KMS-11 (cell line): Measurements from ENCODE around the gene GFAP.

Experiments
- H2AFZ ChIP-seq: fragments of 200-600 bp; sonication (generic); 2 replicates; pipeline ENCODE4 v1.6.1; 2016; ENCODE audit warnings: antibody characterized with exemption, mixed run types, low read depth
- H3K27ac ChIP-seq: fragments of 200-600 bp; sonication (generic); 2 replicates; pipeline ENCODE4 v1.6.1; 2016; ENCODE audit warnings: mild to moderate bottlenecking, mixed run types
- H3K27me3 ChIP-seq: fragments of 200-600 bp; sonication (generic); 2 replicates; pipeline ENCODE4 v1.6.1; 2017; ENCODE audit warnings: mild to moderate bottlenecking, low read depth, mixed run types, moderate library complexity; ENCODE audit not compliant: insufficient read depth
- H3K36me3 ChIP-seq: fragments of 200-600 bp; sonication (generic); 2 replicates; pipeline ENCODE4 v1.6.1; 2017; ENCODE audit warnings: mild to moderate bottlenecking, mixed run types; ENCODE audit not compliant: insufficient read depth
- H3K4me1 ChIP-seq: fragments of 200-600 bp; sonication (generic); 2 replicates; pipeline ENCODE4 v1.6.1; 2016; ENCODE audit warnings: mild to moderate bottlenecking, low read depth, mixed run types; ENCODE audit not compliant: poor library complexity, severe bottlenecking
- H3K4me2 ChIP-seq: fragments of 200-600 bp; sonication (generic); 2 replicates; pipeline ENCODE4 v1.7.0; 2016; ENCODE audit warnings: mild to moderate bottlenecking, mixed run types
- H3K4me3 ChIP-seq: fragments of 200-600 bp; sonication (generic); IDR thresholded peaks from 2 replicates; pipeline ENCODE4 v1.6.1; 2017; ENCODE audit warnings: low read depth, low read length, mixed read lengths; ENCODE audit not compliant: insufficient read depth
- H3K79me2 ChIP-seq: fragments of 200-600 bp; sonication (generic); 2 replicates; pipeline ENCODE4 v1.6.1; 2016; ENCODE audit warnings: low read depth, mixed run types; ENCODE audit not compliant: insufficient read depth
- H3K9ac ChIP-seq: fragments of 200-600 bp; sonication (generic); 2 replicates; pipeline ENCODE4 v1.6.1; 2016; ENCODE audit warnings: mild to moderate bottlenecking, mixed run types
- H4K20me1 ChIP-seq: fragments of 200-600 bp; sonication (generic); 2 replicates; pipeline ENCODE4 v1.6.1; 2016; ENCODE audit warnings: mild to moderate bottlenecking, mixed run types; ENCODE audit not compliant: insufficient read depth
- CTCF ChIP-seq: fragments of 200-600 bp; sonication (generic); conservative IDR thresholded peaks from 2 replicates; pipeline ENCODE4 v1.6.1; 2017; ENCODE audit warnings: low read depth, mild to moderate bottlenecking, antibody characterized with exemption, low read length, moderate library complexity, mixed read lengths

Gene GFAP

GRCh38 chr17:44875761-44876160 is 39.5 kb downstream of the GFAP start:
- Histone ChIP-seq H3K4me1 (no peaks in the 10 kb centered on the region), H3K36me3 (no peaks in the 10 kb centered on the region; the same call in 1 of the 2 replicates)

GRCh38 chr17:44872131-44872768 is 43.0 kb downstream of the GFAP start:
- no peak overlapping the region for H3K4me2 ChIP-seq
- no peak overlapping the region for H3K9ac ChIP-seq
- peaks cover 3% of the 10 kb centered on the region; the same call in 1 of the 2 replicates for H3K36me3 ChIP-seq
- no peak overlapping the region for H3K4me3 ChIP-seq
- H3K27me3 ChIP-seq = no peaks in the 10 kb centered on the region
- TF ChIP-seq CTCF = no peak
- H3K79me2 ChIP-seq = no peaks in the 10 kb centered on the region
- no peak overlapping the region for H3K27ac ChIP-seq
- H4K20me1 ChIP-seq = no peaks in the 10 kb centered on the region
- H2AFZ ChIP-seq = no peak overlapping the region
- H3K4me1 ChIP-seq = no peaks in the 10 kb centered on the region

More at GRCh38 chr17:44875761-44876160, 39.5 kb downstream of the GFAP start:
- no peak for TF ChIP-seq CTCF
- no peak overlapping the region for H3K9ac ChIP-seq
- no peak overlapping the region for H3K27ac ChIP-seq
- no peaks in the 10 kb centered on the region for H3K79me2 ChIP-seq
- no peaks in the 10 kb centered on the region for H3K27me3 ChIP-seq
- no peak overlapping the region for H3K4me3 ChIP-seq
- no peak overlapping the region for H3K4me2 ChIP-seq
- no peak overlapping the region for H2AFZ ChIP-seq
- H4K20me1 ChIP-seq = no peaks in the 10 kb centered on the region

- TF ChIP-seq CTCF = no peak
- no peak overlapping the region for H2AFZ ChIP-seq
- H3K4me1 ChIP-seq = no peaks in the 10 kb centered on the region
- no peak overlapping the region for H3K4me2 ChIP-seq
- H3K36me3 ChIP-seq = peaks cover 3% of the 10 kb centered on the region; the same call in 1 of the 2 replicates
- H3K4me3 ChIP-seq = no peak overlapping the region
- H4K20me1 ChIP-seq = no peaks in the 10 kb centered on the region
- no peaks in the 10 kb centered on the region for H3K79me2 ChIP-seq
- H3K27me3 ChIP-seq = no peaks in the 10 kb centered on the region
- no peak overlapping the region for H3K9ac ChIP-seq
- H3K27ac ChIP-seq = no peak overlapping the region
These were observed 43.7 kb downstream of the GFAP start for GRCh38 chr17:44871556-44871955.

- Histone ChIP-seq H3K27ac (no peak overlapping the region), H3K36me3 (peaks cover 3% of the 10 kb centered on the region; the same call in 1 of the 2 replicates), H3K9ac (no peak overlapping the region), H3K79me2 (no peaks in the 10 kb centered on the region), H3K27me3 (no peaks in the 10 kb centered on the region), H3K4me3 (no peak overlapping the region), H4K20me1 (peaks cover 4% of the 10 kb centered on the region; the same call in 1 of the 2 replicates), H3K4me1 (peaks cover 3% of the 10 kb centered on the region), H2AFZ (no peak overlapping the region), H3K4me2 (no peak overlapping the region)
- TF ChIP-seq CTCF = no peak
These were observed 47.5 kb downstream of the GFAP start for GRCh38 chr17:44867841-44868240.
